Measurements from ENCODE around the gene MMEL1. TPM values are rescaled to one million over a fixed set of nuclear protein-coding genes. Genes with fewer than 3 reads are reported as not detected.

Gene MMEL1
- total RNA-seq, 4 donors from 2014 or later: 0.78 to 1.7 (median 0.80) TPM; not detected in 1

DNA sequence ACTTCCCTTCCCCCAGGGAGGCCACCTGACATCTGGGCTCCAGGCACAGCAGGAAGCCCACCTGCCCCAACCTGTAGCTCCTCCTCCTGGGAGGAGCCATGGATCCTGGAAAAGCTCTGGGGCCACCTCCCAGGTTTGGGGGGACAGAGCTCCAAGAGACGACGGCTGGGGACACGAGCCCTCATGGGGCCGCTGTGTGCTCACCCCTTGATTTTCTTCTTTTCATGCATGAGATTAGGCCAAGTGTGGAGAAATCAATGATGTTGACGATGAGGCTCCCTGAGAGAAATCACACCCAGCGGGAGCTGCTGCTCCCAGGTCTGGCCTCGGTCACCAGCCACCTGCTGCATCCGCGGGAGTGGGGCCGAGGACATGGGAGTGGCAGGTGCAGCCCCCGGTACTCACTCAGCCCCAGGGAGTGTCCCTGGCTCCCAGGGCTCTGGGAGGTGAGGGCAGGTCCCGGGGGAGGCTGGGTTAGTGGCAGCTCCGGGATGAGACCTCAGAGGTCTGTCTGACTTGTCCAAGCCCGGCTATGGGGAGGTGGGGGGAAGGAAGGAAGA is 67.9 kb downstream of the MMEL1 start:
- 45% methylated on average over 11 of the region's 14 CpGs for WGBS
- TF ChIP-seq, protein P1, sequence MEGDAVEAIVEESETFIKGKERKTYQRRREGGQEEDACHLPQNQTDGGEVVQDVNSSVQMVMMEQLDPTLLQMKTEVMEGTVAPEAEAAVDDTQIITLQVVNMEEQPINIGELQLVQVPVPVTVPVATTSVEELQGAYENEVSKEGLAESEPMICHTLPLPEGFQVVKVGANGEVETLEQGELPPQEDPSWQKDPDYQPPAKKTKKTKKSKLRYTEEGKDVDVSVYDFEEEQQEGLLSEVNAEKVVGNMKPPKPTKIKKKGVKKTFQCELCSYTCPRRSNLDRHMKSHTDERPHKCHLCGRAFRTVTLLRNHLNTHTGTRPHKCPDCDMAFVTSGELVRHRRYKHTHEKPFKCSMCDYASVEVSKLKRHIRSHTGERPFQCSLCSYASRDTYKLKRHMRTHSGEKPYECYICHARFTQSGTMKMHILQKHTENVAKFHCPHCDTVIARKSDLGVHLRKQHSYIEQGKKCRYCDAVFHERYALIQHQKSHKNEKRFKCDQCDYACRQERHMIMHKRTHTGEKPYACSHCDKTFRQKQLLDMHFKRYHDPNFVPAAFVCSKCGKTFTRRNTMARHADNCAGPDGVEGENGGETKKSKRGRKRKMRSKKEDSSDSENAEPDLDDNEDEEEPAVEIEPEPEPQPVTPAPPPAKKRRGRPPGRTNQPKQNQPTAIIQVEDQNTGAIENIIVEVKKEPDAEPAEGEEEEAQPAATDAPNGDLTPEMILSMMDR (IDR thresholded peaks at IDR 0.05): no peak
- TF ChIP-seq POLR2A (IDR thresholded peaks at IDR 0.05; ENCODE audit: low read depth): no peak
- no peak for TF ChIP-seq POLR2AphosphoS5 (IDR thresholded peaks at IDR 0.05)
- no peak overlapping the region for H3K4me3 ChIP-seq

DNA sequence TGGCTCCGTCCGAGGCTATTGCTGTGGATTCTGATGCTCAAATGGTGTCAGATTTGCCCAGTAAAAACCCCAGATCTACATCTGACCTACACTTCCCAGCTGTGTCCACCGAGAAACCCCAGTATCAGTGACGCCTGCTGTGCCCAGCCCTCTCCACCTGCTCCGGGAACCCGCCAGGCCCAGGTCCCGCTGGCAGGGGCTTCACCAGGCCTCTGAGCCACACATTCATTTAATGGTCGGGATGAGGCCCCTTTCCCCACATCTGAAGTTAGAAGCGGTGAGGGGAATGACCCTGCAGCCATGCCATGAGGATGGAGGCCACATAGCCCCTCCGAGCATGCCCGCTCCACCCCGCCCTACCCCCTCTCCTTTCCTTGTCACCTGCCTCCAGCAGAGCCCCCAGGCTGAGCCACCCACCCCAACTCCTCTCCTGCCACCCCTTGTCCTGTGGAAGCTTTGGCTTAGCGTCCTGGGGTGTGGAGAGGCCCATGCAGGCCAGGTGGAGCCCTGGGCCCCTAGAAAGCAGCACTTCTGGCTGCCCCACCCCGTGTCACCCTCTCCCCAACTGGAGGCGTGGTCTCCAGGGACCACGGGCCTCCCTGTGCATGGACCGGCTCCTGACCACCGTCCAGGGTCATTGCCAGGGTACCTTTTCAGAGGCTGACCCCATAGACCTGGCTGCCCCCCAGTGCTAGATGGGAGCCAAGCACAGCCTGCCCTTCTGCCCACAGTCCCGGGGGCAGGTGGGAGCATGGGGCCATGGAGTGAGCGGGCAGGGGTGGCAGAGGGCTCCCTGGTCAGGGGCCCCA is 68.6 kb downstream of the MMEL1 start:
- Histone ChIP-seq H3K27ac (replicated peaks in 1 of 4) (no peak overlapping the region), H3K9me3 (no peaks in the 10 kb centered on the region), H3K4me1 (peaks cover 0 to 11% (median 5%) of the 10 kb centered on the region in 4 donors), H3K36me3 (peaks cover 0 to 48% (median 39%) of the 10 kb centered on the region in 4 donors), H3K27me3 (peaks cover 0 to 30% (median 4%) of the 10 kb centered on the region in 4 donors), H3K4me3 (no peak overlapping the region)
- intact Hi-C loops (cut with DNase I): no loop called here
- 86% methylated on average over 12 of the region's 20 CpGs for WGBS
- DNase-seq (ENCODE audit: extremely low spot score): no peak
- TF ChIP-seq, protein P1 (IDR thresholded peaks at IDR 0.05): no peak
- TF ChIP-seq POLR2A (IDR thresholded peaks at IDR 0.05; ENCODE audit: low read depth) (no peak), POLR2AphosphoS5 (IDR thresholded peaks at IDR 0.05) (no peak), EP300 (IDR thresholded peaks at IDR 0.05) (no peak)

More for the DNA sequence above, 67.9 kb downstream of the MMEL1 start:
- Histone ChIP-seq H3K36me3 (peaks cover 0 to 42% (median 33%) of the 10 kb centered on the region in 4 donors), H3K9me3 (no peaks in the 10 kb centered on the region), H3K27me3 (peaks cover 0 to 34% (median 4%) of the 10 kb centered on the region in 4 donors), H3K27ac (replicated peaks in 1 of 4) (no peak overlapping the region), H3K4me1 (peaks cover 0 to 5% (median 2%) of the 10 kb centered on the region in 4 donors)
- no peak for DNase-seq (ENCODE audit: extremely low spot score)
- intact Hi-C loops (cut with DNase I): no loop called here

DNA sequence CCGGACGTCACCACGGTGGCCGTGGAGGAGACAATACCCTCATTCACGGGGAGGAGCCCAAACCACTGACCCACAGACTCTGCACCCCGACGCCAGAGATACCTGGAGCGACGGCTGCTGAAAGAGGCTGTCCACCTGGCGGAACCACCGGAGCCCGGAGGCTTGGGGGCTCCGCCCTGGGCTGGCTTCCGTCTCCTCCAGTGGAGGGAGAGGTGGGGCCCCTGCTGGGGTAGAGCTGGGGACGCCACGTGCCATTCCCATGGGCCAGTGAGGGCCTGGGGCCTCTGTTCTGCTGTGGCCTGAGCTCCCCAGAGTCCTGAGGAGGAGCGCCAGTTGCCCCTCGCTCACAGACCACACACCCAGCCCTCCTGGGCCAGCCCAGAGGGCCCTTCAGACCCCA is 69.6 kb downstream of the MMEL1 start:
- no peak for DNase-seq (ENCODE audit: extremely low spot score)
- H3K27ac ChIP-seq (replicated peaks in 1 of 4): no peak overlapping the region
- WGBS: 87% methylated on average over 3 of the region's 18 CpGs
- intact Hi-C loops (cut with DNase I): no loop called here
- H3K4me1 ChIP-seq: peaks cover under 1 to 22% (median 13%) of the 10 kb centered on the region in 4 donors
- no peaks in the 10 kb centered on the region for H3K9me3 ChIP-seq
- H3K4me3 ChIP-seq: no peak overlapping the region
- TF ChIP-seq POLR2A (IDR thresholded peaks at IDR 0.05; ENCODE audit: low read depth): no peak
- no peak for TF ChIP-seq EP300 (IDR thresholded peaks at IDR 0.05)
- H3K36me3 ChIP-seq: peaks cover 0 to 59% (median 49%) of the 10 kb centered on the region in 4 donors
- H3K27me3 ChIP-seq: peaks cover 0 to 20% (median 4%) of the 10 kb centered on the region in 4 donors

DNA sequence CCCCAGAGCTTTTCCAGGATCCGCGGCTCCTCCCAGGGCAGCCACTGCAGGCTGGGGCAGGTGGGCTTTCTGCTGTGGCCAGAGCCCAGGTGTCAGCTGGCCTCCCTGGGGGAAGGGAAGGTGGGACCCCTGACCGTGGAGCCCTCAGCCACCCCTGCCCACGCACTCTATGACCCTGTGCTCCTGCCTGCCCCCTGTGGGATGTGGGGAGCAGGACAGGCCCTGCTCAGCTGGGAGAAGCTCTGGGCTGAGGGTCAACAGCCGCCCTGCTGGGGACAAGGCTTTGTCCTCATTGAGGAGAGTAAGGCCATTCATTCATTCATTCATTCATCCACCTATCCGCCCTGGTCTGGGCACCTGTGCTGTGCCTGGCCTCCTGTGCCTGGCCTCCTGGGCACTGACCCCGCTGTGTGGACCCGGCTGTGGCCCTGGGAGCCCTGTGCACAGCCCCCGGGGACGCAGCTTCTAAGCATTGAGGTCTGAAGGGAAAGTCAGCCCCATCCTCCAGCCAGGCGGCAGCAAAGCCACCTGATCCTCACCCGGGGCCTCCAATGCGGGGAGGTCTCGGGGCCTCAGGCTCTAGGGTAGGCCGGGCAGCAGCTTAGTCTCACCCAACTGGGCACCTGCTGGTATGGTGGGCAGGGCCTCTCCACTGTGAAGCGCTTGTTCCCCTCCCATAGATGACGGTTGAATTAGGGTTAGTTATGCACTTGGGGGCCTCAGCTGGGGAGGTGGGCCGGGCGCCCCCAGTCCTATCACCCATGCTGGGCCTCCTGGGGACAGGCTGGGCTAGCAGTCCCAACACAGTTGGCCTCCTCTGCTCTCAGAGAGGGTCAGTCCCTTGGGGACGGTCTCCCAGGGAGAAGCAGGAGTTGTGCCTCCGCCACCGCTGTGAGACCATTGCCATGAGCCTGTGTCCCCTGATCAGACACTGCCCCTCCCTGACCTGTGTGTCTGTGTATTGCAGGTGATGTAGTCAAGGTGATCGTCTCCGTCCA is 70.6 kb downstream of the MMEL1 start:
- Histone ChIP-seq H3K4me3 (no peak overlapping the region), H3K36me3 (peaks cover 0 to 61% (median 51%) of the 10 kb centered on the region in 4 donors), H3K9me3 (no peaks in the 10 kb centered on the region), H3K4me1 (peaks cover 11 to 32% (median 23%) of the 10 kb centered on the region in 4 donors), H3K27ac (replicated peaks in 1 of 4) (no peak overlapping the region), H3K27me3 (peaks cover 0 to 14% (median 2%) of the 10 kb centered on the region in 4 donors)
- DNase-seq (ENCODE audit: extremely low spot score): no peak
- TF ChIP-seq POLR2AphosphoS5 (IDR thresholded peaks at IDR 0.05) (no peak), EP300 (IDR thresholded peaks at IDR 0.05) (no peak)
- TF ChIP-seq, protein P1 (IDR thresholded peaks at IDR 0.05): peak in 1 of 3 experiments; percentile 41
- intact Hi-C loops (cut with DNase I): no loop called here
- WGBS: 89% methylated on average over 10 of the region's 24 CpGs
